HG02588 (cell line): ENCODE measurements around the gene ADD1.
"Not testable (repeated sequence)": the region's sequence is repeated elsewhere in the genome, so short reads cannot be mapped to it uniquely, and the experiment has no call there.

ENCODE experiments used
- ATAC-seq: cut with Tn5 transposase; IDR thresholded peaks from one replicate; pipeline ENCODE4 v1.9.1; 2021; ENCODE audit warnings: mild to moderate bottlenecking, moderate library complexity; ENCODE audit not compliant: unreplicated experiment

Gene ADD1

GRCh38 chr4:2942532-2943363 is 99.1 kb downstream of the ADD1 start:
- ATAC-seq = no peak

GRCh38 chr4:2943364-2944090 is 99.9 kb downstream of the ADD1 start:
- ATAC-seq = no peak

- ATAC-seq = no peak
Observed at GRCh38 chr4:2944091-2944482, 100.4 kb downstream of the ADD1 start.

- ATAC-seq = no peak
Observed at GRCh38 chr4:2944586-2945526, 101.2 kb downstream of the ADD1 start.

- not testable (repeated sequence) for ATAC-seq
Observed at GRCh38 chr4:2945619-2946604, 102.3 kb downstream of the ADD1 start.

GRCh38 chr4:2946812-2947600 is 103.4 kb downstream of the ADD1 start:
- no peak for ATAC-seq

GRCh38 chr4:2947926-2948325 is 104.3 kb downstream of the ADD1 start:
- ATAC-seq = no peak

GRCh38 chr4:2948895-2949781 is 105.5 kb downstream of the ADD1 start:
- ATAC-seq = no peak

- no peak for ATAC-seq
Observed at GRCh38 chr4:2949782-2950125, 106.1 kb downstream of the ADD1 start.

GRCh38 chr4:2950221-2950989 is 106.8 kb downstream of the ADD1 start:
- no peak for ATAC-seq

GRCh38 chr4:2953496-2953895 is 109.9 kb downstream of the ADD1 start:
- no peak for ATAC-seq

GRCh38 chr4:2954358-2955185 is 110.9 kb downstream of the ADD1 start:
- ATAC-seq = peak; percentile 59

- not testable (repeated sequence) for ATAC-seq
Observed at GRCh38 chr4:2955186-2956044, 111.8 kb downstream of the ADD1 start.

GRCh38 chr4:2958446-2958845 is 114.8 kb downstream of the ADD1 start:
- ATAC-seq = no peak

- ATAC-seq = not testable (repeated sequence)
Observed at GRCh38 chr4:2960450-2960849, 116.8 kb downstream of the ADD1 start.

- no peak for ATAC-seq
Observed at GRCh38 chr4:2961421-2961810, 117.8 kb downstream of the ADD1 start.
